ENCODE data around the gene CAMTA1. TPM values are rescaled to one million over a fixed set of nuclear protein-coding genes. Genes with fewer than 3 reads are reported as not detected.
A peak's percentile ranks its signal among the peaks of the same experiment; 100 is the strongest.

The CAMTA1 gene
- total RNA-seq, 1 experiment from 2014 or later: 85.2 TPM

DNA sequence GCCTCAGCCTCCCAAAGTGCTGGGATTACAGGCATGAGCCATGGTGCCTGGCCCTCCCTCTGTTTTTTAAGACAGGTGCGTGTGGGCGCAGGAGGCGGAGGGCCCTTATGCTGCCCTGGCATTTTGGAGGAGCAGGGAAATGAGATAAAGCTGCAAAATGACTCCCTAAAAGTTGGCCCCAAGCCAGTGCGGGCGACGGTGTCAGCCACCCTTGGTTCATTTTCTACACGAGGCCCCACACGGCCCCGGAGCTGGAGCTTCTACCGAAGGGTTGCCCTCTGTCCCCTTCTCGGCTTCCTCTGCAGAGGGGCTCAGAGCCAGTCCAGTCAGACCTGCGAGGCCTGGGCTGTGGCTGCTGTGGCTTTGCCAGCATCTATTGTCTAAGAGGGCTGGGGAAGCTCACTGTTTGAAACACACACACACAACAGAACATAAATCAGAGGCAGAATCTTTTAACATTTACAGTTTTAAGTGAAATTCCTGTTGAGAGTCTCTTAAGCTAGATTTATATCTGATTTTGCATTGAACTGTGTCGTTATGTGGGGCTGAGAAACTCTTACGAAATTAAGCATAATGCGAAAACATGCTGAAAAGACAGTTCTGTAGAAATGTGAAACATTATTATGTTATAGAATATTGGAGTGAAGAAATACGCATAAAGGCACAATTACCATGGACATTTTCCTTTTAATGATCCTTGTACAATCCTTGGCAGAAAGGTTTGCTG is 255.9 kb downstream of the CAMTA1 start:
- Histone ChIP-seq H3K27ac (ENCODE audit: low read depth, low read length, poor library complexity, severe bottlenecking) (no peak overlapping the region), H3K4me3 (ENCODE audit: low read depth, low read length, poor library complexity, severe bottlenecking) (no peak overlapping the region), H3K36me3 (ENCODE audit: insufficient read depth, low read length, poor library complexity, severe bottlenecking) (no peaks in the 10 kb centered on the region), H3K27me3 (replicated peaks; ENCODE audit: insufficient read depth, low read depth, low read length, poor library complexity) (peaks cover 23% of the 10 kb centered on the region), H3K9me3 (ENCODE audit: low read depth, low read length, poor library complexity, severe bottlenecking) (no peaks in the 10 kb centered on the region), H3K4me1 (ENCODE audit: insufficient read depth, low read length, poor library complexity, severe bottlenecking) (peaks cover 4% of the 10 kb centered on the region)
- intact Hi-C loops (cut with micrococcal nuclease; ENCODE audit: unreplicated experiment): loop anchor here (5.0 kb wide), 2 partner anchors 166 to 606 kb away; no protein-coding TSS in a partner anchor
- ChIA-PET CTCF (interaction anchor here (0.6 kb wide), 1 partner anchor 606 kb away, joined by 3 read pairs; no protein-coding TSS in a partner anchor), POLR2A (ENCODE audit: low non-redundant PET) (no interaction called here)
- no peak for TF ChIP-seq EZH2 (IDR thresholded peaks at IDR 0.05; ENCODE audit: borderline replicate concordance, low read depth, low read length, poor library complexity, severe bottlenecking)
- TF ChIP-seq, protein P1, sequence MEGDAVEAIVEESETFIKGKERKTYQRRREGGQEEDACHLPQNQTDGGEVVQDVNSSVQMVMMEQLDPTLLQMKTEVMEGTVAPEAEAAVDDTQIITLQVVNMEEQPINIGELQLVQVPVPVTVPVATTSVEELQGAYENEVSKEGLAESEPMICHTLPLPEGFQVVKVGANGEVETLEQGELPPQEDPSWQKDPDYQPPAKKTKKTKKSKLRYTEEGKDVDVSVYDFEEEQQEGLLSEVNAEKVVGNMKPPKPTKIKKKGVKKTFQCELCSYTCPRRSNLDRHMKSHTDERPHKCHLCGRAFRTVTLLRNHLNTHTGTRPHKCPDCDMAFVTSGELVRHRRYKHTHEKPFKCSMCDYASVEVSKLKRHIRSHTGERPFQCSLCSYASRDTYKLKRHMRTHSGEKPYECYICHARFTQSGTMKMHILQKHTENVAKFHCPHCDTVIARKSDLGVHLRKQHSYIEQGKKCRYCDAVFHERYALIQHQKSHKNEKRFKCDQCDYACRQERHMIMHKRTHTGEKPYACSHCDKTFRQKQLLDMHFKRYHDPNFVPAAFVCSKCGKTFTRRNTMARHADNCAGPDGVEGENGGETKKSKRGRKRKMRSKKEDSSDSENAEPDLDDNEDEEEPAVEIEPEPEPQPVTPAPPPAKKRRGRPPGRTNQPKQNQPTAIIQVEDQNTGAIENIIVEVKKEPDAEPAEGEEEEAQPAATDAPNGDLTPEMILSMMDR (conservative IDR thresholded peaks at IDR 0.05; ENCODE audit: low read depth, low read length): no peak
- no peak for DNase-seq (ENCODE audit: low spot score)
- no TSS peak for BruUV-seq (replicated peaks)

DNA sequence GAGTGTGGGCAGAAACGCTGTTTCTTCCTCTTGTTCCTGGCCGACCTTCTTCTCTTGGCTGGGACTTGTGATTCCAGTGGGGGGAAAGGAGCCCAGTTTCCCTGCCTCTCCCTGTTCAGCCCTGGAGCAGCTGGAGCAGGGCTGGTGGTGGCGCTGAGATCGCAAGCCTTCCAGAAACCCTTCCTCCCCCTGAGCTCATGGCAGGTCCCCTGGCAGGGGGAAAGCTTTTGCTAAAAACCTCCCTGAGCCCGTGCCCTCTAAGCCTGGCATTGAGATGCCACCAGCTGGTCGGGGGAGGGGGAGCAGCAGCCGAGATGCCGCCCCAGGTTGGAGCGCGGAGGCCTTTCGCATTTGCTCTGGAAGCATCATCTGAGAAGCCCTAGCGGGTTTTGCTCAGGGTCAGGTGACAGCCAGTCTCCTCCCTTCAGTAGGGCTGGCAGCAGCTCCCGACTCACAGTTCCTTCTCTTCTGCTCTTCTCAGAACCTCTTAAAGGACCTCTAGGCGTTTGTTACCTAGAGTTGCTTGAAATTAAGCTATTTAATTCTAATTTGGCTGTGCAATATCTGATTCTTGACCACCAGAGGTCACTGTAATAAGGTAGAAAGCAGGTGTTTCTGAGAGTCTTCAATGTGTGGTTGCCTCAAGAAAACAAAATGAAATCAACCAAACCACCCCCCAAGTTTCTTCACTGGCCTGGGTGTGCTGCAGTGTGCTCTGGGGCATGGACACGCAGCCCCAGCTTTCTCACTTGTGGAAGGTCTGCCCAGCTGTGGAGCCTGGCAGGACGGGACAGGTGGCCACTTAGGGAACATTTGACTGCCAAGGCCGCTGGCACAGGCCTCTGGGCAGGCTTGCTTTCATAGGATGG is 257.3 kb downstream of the CAMTA1 start:
- Histone ChIP-seq H3K27me3 (replicated peaks; ENCODE audit: insufficient read depth, low read depth, low read length, poor library complexity) (peaks cover 26% of the 10 kb centered on the region), H3K9me3 (ENCODE audit: low read depth, low read length, poor library complexity, severe bottlenecking) (no peaks in the 10 kb centered on the region), H3K4me3 (ENCODE audit: low read depth, low read length, poor library complexity, severe bottlenecking) (no peak overlapping the region), H3K27ac (ENCODE audit: low read depth, low read length, poor library complexity, severe bottlenecking) (no peak overlapping the region), H3K4me1 (ENCODE audit: insufficient read depth, low read length, poor library complexity, severe bottlenecking) (peaks cover 4% of the 10 kb centered on the region), H3K36me3 (ENCODE audit: insufficient read depth, low read length, poor library complexity, severe bottlenecking) (no peaks in the 10 kb centered on the region)
- CTCF ChIA-PET: interaction anchor here (0.5 to 2.0 kb wide), 11 partner anchors 8 to 1585 kb away, joined by 3 to 22 read pairs (median 4); no protein-coding TSS in a partner anchor
- POLR2A ChIA-PET (ENCODE audit: low non-redundant PET): no interaction called here
- DNase-seq (ENCODE audit: low spot score): peak; percentile 41
- TF ChIP-seq, protein P1 (conservative IDR thresholded peaks at IDR 0.05; ENCODE audit: low read depth, low read length): peak; percentile 67
- TF ChIP-seq EZH2 (IDR thresholded peaks at IDR 0.05; ENCODE audit: borderline replicate concordance, low read depth, low read length, poor library complexity, severe bottlenecking): no peak
- intact Hi-C loops (cut with micrococcal nuclease; ENCODE audit: unreplicated experiment): loop anchor here (5.0 kb wide), 2 partner anchors 165 to 605 kb away; no protein-coding TSS in a partner anchor
- no TSS peak for BruUV-seq (replicated peaks)

- no peak for TF ChIP-seq EZH2 (IDR thresholded peaks at IDR 0.05; ENCODE audit: borderline replicate concordance, low read depth, low read length, poor library complexity, severe bottlenecking)
- TF ChIP-seq, protein P1 (conservative IDR thresholded peaks at IDR 0.05; ENCODE audit: low read depth, low read length): no peak
- no peak for DNase-seq (ENCODE audit: low spot score)
- Histone ChIP-seq H3K4me1 (ENCODE audit: insufficient read depth, low read length, poor library complexity, severe bottlenecking) (peaks cover 4% of the 10 kb centered on the region), H3K27ac (ENCODE audit: low read depth, low read length, poor library complexity, severe bottlenecking) (no peak overlapping the region), H3K36me3 (ENCODE audit: insufficient read depth, low read length, poor library complexity, severe bottlenecking) (no peaks in the 10 kb centered on the region), H3K27me3 (replicated peaks; ENCODE audit: insufficient read depth, low read depth, low read length, poor library complexity) (peaks cover 30% of the 10 kb centered on the region), H3K9me3 (ENCODE audit: low read depth, low read length, poor library complexity, severe bottlenecking) (no peaks in the 10 kb centered on the region), H3K4me3 (ENCODE audit: low read depth, low read length, poor library complexity, severe bottlenecking) (no peak overlapping the region)
- ChIA-PET POLR2A (ENCODE audit: low non-redundant PET) (no interaction called here), CTCF (interaction anchor here (0.8 to 2.0 kb wide), 8 partner anchors 8 to 604 kb away, joined by 3 to 22 read pairs (median 4); no protein-coding TSS in a partner anchor)
- BruUV-seq (replicated peaks): no TSS peak
- intact Hi-C loops (cut with micrococcal nuclease; ENCODE audit: unreplicated experiment): loop anchor here (5.0 kb wide), 2 partner anchors 164 to 604 kb away; no protein-coding TSS in a partner anchor
These were observed 257.9 kb downstream of the CAMTA1 start for GRCh38 chr1:7043191-7043549.

Data from A673 (cell line).